H9 (cell line): Measurements from ENCODE around the gene PAK5. TPM values are rescaled to one million over a fixed set of nuclear protein-coding genes. Genes with fewer than 3 reads are reported as not detected.

Experiments
- DNase-seq: peaks from one replicate; pipeline ENCODE4 v3.0.0-alpha.2; 2017
- H2AFZ ChIP-seq: one replicate; pipeline ENCODE4 v1.6.1; 2013; ENCODE audit warnings: mild to moderate bottlenecking, low read length, control low read depth, moderate library complexity
- H2AK5ac ChIP-seq: 2 replicates; pipeline ENCODE4 v1.6.1; 2013; ENCODE audit warnings: low read length, control low read depth, mixed read lengths; ENCODE audit not compliant: insufficient read length
- H2BK120ac ChIP-seq: one replicate; pipeline ENCODE4 v1.6.1; 2013; ENCODE audit warnings: low read depth, mild to moderate bottlenecking, low read length, control low read depth, inconsistent platforms; ENCODE audit not compliant: poor library complexity, severe bottlenecking
- H2BK12ac ChIP-seq: 2 replicates; pipeline ENCODE4 v1.6.1; 2013; ENCODE audit warnings: low read length, control low read depth, mixed read lengths, low read depth; ENCODE audit not compliant: insufficient read length
- H2BK15ac ChIP-seq: 2 replicates; pipeline ENCODE4 v1.6.1; 2013; ENCODE audit warnings: low read depth, low read length, control low read depth
- H2BK20ac ChIP-seq: one replicate; pipeline ENCODE4 v1.6.1; 2013; ENCODE audit warnings: low read depth, mild to moderate bottlenecking, low read length, control low read depth, inconsistent platforms; ENCODE audit not compliant: poor library complexity, severe bottlenecking
- H2BK5ac ChIP-seq: 2 replicates; pipeline ENCODE4 v1.6.1; 2013; ENCODE audit warnings: low read length, control low read depth, mixed read lengths; ENCODE audit not compliant: insufficient read length
- H3K14ac ChIP-seq: 2 replicates; pipeline ENCODE4 v1.6.1; 2013; ENCODE audit warnings: low read length, control low read depth; ENCODE audit not compliant: insufficient read depth
- H3K18ac ChIP-seq: 2 replicates; pipeline ENCODE4 v1.6.1; 2013; ENCODE audit warnings: low read depth, mild to moderate bottlenecking, mixed read lengths, low read length, control low read depth; ENCODE audit not compliant: insufficient read length
- H3K23ac ChIP-seq: 2 replicates; pipeline ENCODE4 v1.6.1; 2013; ENCODE audit warnings: low read length, control low read depth, mixed read lengths, low read depth; ENCODE audit not compliant: insufficient read length
- H3K23me2 ChIP-seq: 2 replicates; pipeline ENCODE4 v1.6.1; 2013; ENCODE audit warnings: low read depth, mild to moderate bottlenecking, mixed read lengths, low read length, control low read depth; ENCODE audit not compliant: insufficient read length, poor library complexity, severe bottlenecking
- H3K27ac ChIP-seq: 2 replicates; pipeline ENCODE4 v1.5.1; 2013; ENCODE audit warnings: low read length, control low read depth, mixed read lengths, low read depth; ENCODE audit not compliant: insufficient read length
- H3K27me3 ChIP-seq: 2 replicates; pipeline ENCODE4 v1.6.1; 2013; ENCODE audit warnings: low read length, control low read depth, inconsistent platforms; ENCODE audit not compliant: insufficient read depth
- H3K4ac ChIP-seq: 2 replicates; pipeline ENCODE4 v1.6.1; 2013; ENCODE audit warnings: low read depth, mild to moderate bottlenecking, control low read depth, inconsistent platforms, low read length, moderate library complexity
- H3K4me1 ChIP-seq: 2 replicates; pipeline ENCODE4 v1.6.1; 2013; ENCODE audit warnings: low read length, control low read depth, inconsistent platforms; ENCODE audit not compliant: insufficient read depth
- H3K4me2 ChIP-seq: 2 replicates; pipeline ENCODE4 v1.6.1; 2013; ENCODE audit warnings: low read length, control low read depth, mixed read lengths; ENCODE audit not compliant: insufficient read length, insufficient read depth
- H3K56ac ChIP-seq: 2 replicates; pipeline ENCODE4 v1.6.1; 2013; ENCODE audit warnings: low read depth, mild to moderate bottlenecking, mixed read lengths, low read length, control low read depth; ENCODE audit not compliant: insufficient read length
- H3K79me1 ChIP-seq: 2 replicates; pipeline ENCODE4 v1.6.1; 2013; ENCODE audit warnings: low read depth, mild to moderate bottlenecking, moderate library complexity, low read length, control low read depth, inconsistent platforms; ENCODE audit not compliant: insufficient read depth, poor library complexity, severe bottlenecking
- H3K79me2 ChIP-seq: 2 replicates; pipeline ENCODE4 v1.6.1; 2013; ENCODE audit warnings: low read length, control low read depth, inconsistent platforms; ENCODE audit not compliant: insufficient read depth
- H3K9ac ChIP-seq: 2 replicates; pipeline ENCODE4 v1.6.1; 2013; ENCODE audit warnings: low read length, control low read depth, mixed read lengths; ENCODE audit not compliant: insufficient read length; ENCODE audit errors: extremely low read depth
- H3K9me3 ChIP-seq: one replicate; pipeline ENCODE4 v1.6.1; 2013; ENCODE audit warnings: low read depth, low read length, inconsistent platforms; ENCODE audit not compliant: control insufficient read depth
- H3T11ph ChIP-seq: one replicate; pipeline ENCODE4 v1.6.1; 2013; ENCODE audit warnings: mild to moderate bottlenecking, low read length, control low read depth, inconsistent platforms
- H4K20me1 ChIP-seq: one replicate; pipeline ENCODE4 v1.6.1; 2013; ENCODE audit not compliant: control insufficient read depth, insufficient read length, insufficient read depth
- H4K5ac ChIP-seq: 2 replicates; pipeline ENCODE4 v1.6.1; 2013; ENCODE audit warnings: low read depth, mild to moderate bottlenecking, mixed read lengths, low read length, control low read depth; ENCODE audit not compliant: insufficient read length
- H4K8ac ChIP-seq: replicated peaks from 2 replicates; pipeline ENCODE4 v1.6.1; 2013; ENCODE audit warnings: low read length, control low read depth, mixed read lengths, low read depth; ENCODE audit not compliant: insufficient read length
- H4K91ac ChIP-seq: 2 replicates; pipeline ENCODE4 v1.6.1; 2013; ENCODE audit warnings: low read depth, mild to moderate bottlenecking, moderate library complexity, mixed read lengths, low read length, control low read depth; ENCODE audit not compliant: insufficient read length
- H3K27ac Mint-ChIP-seq, 3 experiments: 2 replicates in 2 of 3; 3 replicates in 1 of 3; pipeline ENCODE4 v1.8.0; 2020 to 2021; ENCODE audit warnings: mixed read lengths in 3 of 3, mild to moderate bottlenecking in 1 of 3, moderate library complexity in 1 of 3
- H3K27me3 Mint-ChIP-seq: 2 replicates; pipeline ENCODE4 v1.8.0; 2021; ENCODE audit warnings: low read depth, mild to moderate bottlenecking, moderate library complexity, mixed read lengths
- H3K36me3 Mint-ChIP-seq, 3 experiments: 2 replicates in 2 of 3; 3 replicates in 1 of 3; pipeline ENCODE4 v1.8.0; 2020 to 2021; ENCODE audit warnings: low read depth in 3 of 3, mixed read lengths in 3 of 3; ENCODE audit not compliant: insufficient read depth in 1 of 3
- H3K4me1 Mint-ChIP-seq, 2 experiments: 2 replicates each; pipeline ENCODE4 v1.8.0; 2020; ENCODE audit warnings: mixed read lengths in 2 of 2
- H3K4me3 Mint-ChIP-seq, 2 experiments: 2 replicates in 1 of 2; 3 replicates in 1 of 2; pipeline ENCODE4 v1.8.0; 2020 to 2021; ENCODE audit warnings: mild to moderate bottlenecking in 2 of 2, mixed read lengths in 2 of 2, moderate library complexity in 1 of 2
- H3K9me3 Mint-ChIP-seq, 2 experiments: 2 replicates in 1 of 2; 3 replicates in 1 of 2; pipeline ENCODE4 v1.8.0; 2020; ENCODE audit warnings: mild to moderate bottlenecking in 2 of 2, mixed read lengths in 2 of 2, moderate library complexity in 1 of 2
- CTCF ChIP-seq: fragments of 200-600 bp; sonication (generic); conservative IDR thresholded peaks from 3 replicates; pipeline ENCODE4 v1.8.0; 2021; ENCODE audit warnings: antibody characterized with exemption, mild to moderate bottlenecking
- WGBS: extraction: QIAGEN DNeasy Blood & Tissue Kit; methylation state at CpG from one replicate; pipeline ENCODE4 v1.1.7; 2013; ENCODE audit warnings: missing lambda C conversion rate, low lambda C conversion rate, mixed read lengths; ENCODE audit not compliant: insufficient read length; ENCODE audit errors: extremely low coverage; 5-methylcytosine and 5-hydroxymethylcytosine counted together
- total RNA-seq: library from RNA; stranded (reverse); gene quantifications from 2 replicates; pipeline ENCODE4 v1.2.1, GENCODE V29; 2021

Gene PAK5
- total RNA-seq, 1 experiment from 2014 or later: 0.20 TPM

GRCh38 chr20:9761476-9761875, 77.4 kb downstream of the PAK5 start:
- H3K23me2 ChIP-seq: no peaks in the 10 kb centered on the region
- no peak overlapping the region for H2BK20ac ChIP-seq
- no peak overlapping the region for H4K8ac ChIP-seq
- H3T11ph ChIP-seq: no peak overlapping the region
- no peak overlapping the region for H3K27ac ChIP-seq
- H3K4me2 ChIP-seq: no peak overlapping the region
- H3K27ac Mint-ChIP-seq: no peak overlapping the region
- no peak overlapping the region for H4K91ac ChIP-seq
- no peaks in the 10 kb centered on the region for H3K27me3 Mint-ChIP-seq
- no peaks in the 10 kb centered on the region for H3K79me1 ChIP-seq
- no peak overlapping the region for H3K56ac ChIP-seq
- H4K5ac ChIP-seq: no peak overlapping the region
- no peak overlapping the region for H3K14ac ChIP-seq
- no peak overlapping the region for H2AFZ ChIP-seq
- peaks cover 2% of the 10 kb centered on the region; the same call in 1 of the 2 replicates for H3K4me1 ChIP-seq
- H3K79me2 ChIP-seq: no peaks in the 10 kb centered on the region
- no peak for TF ChIP-seq CTCF
- H2AK5ac ChIP-seq: no peak overlapping the region
- H2BK12ac ChIP-seq: no peak overlapping the region
- no peak overlapping the region for H3K4ac ChIP-seq
- H2BK120ac ChIP-seq: no peak overlapping the region
- WGBS: no CpG with 5 or more reads among the region's 1 CpG
- no peak overlapping the region for H3K4me3 Mint-ChIP-seq
- H4K20me1 ChIP-seq: no peaks in the 10 kb centered on the region
- H3K4me1 Mint-ChIP-seq: peaks cover 13 to 18% of the 10 kb centered on the region in 2 experiments
- H3K9ac ChIP-seq: no peak overlapping the region
- no peak for DNase-seq
- no peak overlapping the region for H3K18ac ChIP-seq
- peaks cover 4 to 10% of the 10 kb centered on the region in 2 experiments; a peak in 4 of 5 replicates for H3K9me3 Mint-ChIP-seq
- peaks cover 0 to 2% (median 0%) of the 10 kb centered on the region in 3 experiments; a peak in 2 of 7 replicates for H3K36me3 Mint-ChIP-seq
- no peaks in the 10 kb centered on the region for H3K27me3 ChIP-seq
- no peak overlapping the region for H2BK15ac ChIP-seq
- H3K23ac ChIP-seq: no peak overlapping the region
- H3K9me3 ChIP-seq: no peaks in the 10 kb centered on the region
- no peak overlapping the region for H2BK5ac ChIP-seq
